Neural progenitor cell (in vitro differentiated cells): ENCODE data around the gene ARHGAP35. TPM values are rescaled to one million over a fixed set of nuclear protein-coding genes. Genes with fewer than 3 reads are reported as not detected.
"Not testable (repeated sequence)": the region's sequence is repeated elsewhere in the genome, so short reads cannot be mapped to it uniquely, and the experiment has no call there.

Experiments used
- DNase-seq: peaks from one replicate; pipeline ENCODE4 v3.0.0-alpha.2; 2016; ENCODE audit warnings: low spot score
- H2AFZ ChIP-seq: fragments of 200-600 bp; sonication (generic); replicated peaks from 2 replicates; pipeline ENCODE4 v1.6.1; 2016; ENCODE audit warnings: antibody characterized with exemption
- H3F3A ChIP-seq: fragments of 200-600 bp; sonication (generic); 2 replicates; pipeline ENCODE4 v1.6.1; 2016; ENCODE audit warnings: antibody characterized with exemption, low read depth
- H3K27ac ChIP-seq: fragments of 200-600 bp; sonication (generic); 2 replicates; pipeline ENCODE4 v1.5.1; 2016; ENCODE audit warnings: mild to moderate bottlenecking
- H3K27me3 ChIP-seq: fragments of 200-600 bp; sonication (generic); 2 replicates; pipeline ENCODE4 v1.6.1; 2016; ENCODE audit warnings: mild to moderate bottlenecking, moderate library complexity
- H3K36me3 ChIP-seq: fragments of 200-600 bp; sonication (generic); 2 replicates; pipeline ENCODE4 v1.5.1; 2016
- H3K4me1 ChIP-seq: fragments of 200-600 bp; sonication (generic); 2 replicates; pipeline ENCODE4 v1.6.1; 2016; ENCODE audit warnings: mixed run types
- H3K4me2 ChIP-seq: fragments of 200-600 bp; sonication (generic); 2 replicates; pipeline ENCODE4 v1.6.1; 2016
- H3K4me3 ChIP-seq: fragments of 200-600 bp; sonication (generic); 2 replicates; pipeline ENCODE4 v1.5.1; 2016
- H3K79me2 ChIP-seq: fragments of 200-600 bp; sonication (generic); 2 replicates; pipeline ENCODE4 v1.6.1; 2016; ENCODE audit warnings: low read depth
- H3K9ac ChIP-seq: fragments of 200-600 bp; sonication (generic); 2 replicates; pipeline ENCODE4 v1.6.1; 2016
- H3K9me3 ChIP-seq: fragments of 200-600 bp; sonication (generic); 2 replicates; pipeline ENCODE4 v1.5.1; 2016; ENCODE audit warnings: low read depth
- H4K20me1 ChIP-seq: fragments of 200-600 bp; sonication (generic); 2 replicates; pipeline ENCODE4 v1.6.1; 2016; ENCODE audit warnings: low read depth
- H3K27ac Mint-ChIP-seq: 3 replicates; pipeline ENCODE4 v1.8.0; 2021; ENCODE audit warnings: mixed read lengths
- H3K27me3 Mint-ChIP-seq: 2 replicates; pipeline ENCODE4 v1.8.0; 2022; ENCODE audit warnings: low read depth, mild to moderate bottlenecking, inconsistent platforms, moderate library complexity, mixed read lengths; ENCODE audit not compliant: insufficient read depth
- H3K36me3 Mint-ChIP-seq: 3 replicates; pipeline ENCODE4 v1.8.0; 2021; ENCODE audit warnings: mixed read lengths
- H3K4me1 Mint-ChIP-seq: 3 replicates; pipeline ENCODE4 v1.8.0; 2021; ENCODE audit warnings: mixed read lengths
- H3K4me3 Mint-ChIP-seq: 3 replicates; pipeline ENCODE4 v1.8.0; 2021; ENCODE audit warnings: mild to moderate bottlenecking, moderate library complexity, mixed read lengths
- H3K9me3 Mint-ChIP-seq: 3 replicates; pipeline ENCODE4 v1.8.0; 2020; ENCODE audit warnings: mixed read lengths
- EZH2 ChIP-seq: fragments of 200-600 bp; sonication (generic); IDR thresholded peaks from 2 replicates; pipeline ENCODE4 v1.6.1; 2017; ENCODE audit warnings: antibody characterized with exemption, mild to moderate bottlenecking, moderate library complexity
- EZH2phosphoT487 ChIP-seq: fragments of 200-600 bp; sonication (generic); IDR thresholded peaks from 2 replicates; pipeline ENCODE4 v1.6.1; 2017; ENCODE audit warnings: antibody characterized with exemption
- total RNA-seq: library from RNA; depleted of rRNA; stranded (reverse); fragments of >200 nt; gene quantifications from 2 replicates; pipeline ENCODE4 v1.2.3, GENCODE V29; 2015; ENCODE audit warnings: low replicate concordance
- TF ChIP-seq, protein P1 (sequence below): fragments of 200-600 bp; sonication (generic); IDR thresholded peaks from 2 replicates; pipeline ENCODE4 v1.5.1; 2017; ENCODE audit warnings: antibody characterized with exemption, mild to moderate bottlenecking

Gene ARHGAP35
- total RNA-seq, 1 donor from 2014 or later: 38.4 TPM

DNA sequence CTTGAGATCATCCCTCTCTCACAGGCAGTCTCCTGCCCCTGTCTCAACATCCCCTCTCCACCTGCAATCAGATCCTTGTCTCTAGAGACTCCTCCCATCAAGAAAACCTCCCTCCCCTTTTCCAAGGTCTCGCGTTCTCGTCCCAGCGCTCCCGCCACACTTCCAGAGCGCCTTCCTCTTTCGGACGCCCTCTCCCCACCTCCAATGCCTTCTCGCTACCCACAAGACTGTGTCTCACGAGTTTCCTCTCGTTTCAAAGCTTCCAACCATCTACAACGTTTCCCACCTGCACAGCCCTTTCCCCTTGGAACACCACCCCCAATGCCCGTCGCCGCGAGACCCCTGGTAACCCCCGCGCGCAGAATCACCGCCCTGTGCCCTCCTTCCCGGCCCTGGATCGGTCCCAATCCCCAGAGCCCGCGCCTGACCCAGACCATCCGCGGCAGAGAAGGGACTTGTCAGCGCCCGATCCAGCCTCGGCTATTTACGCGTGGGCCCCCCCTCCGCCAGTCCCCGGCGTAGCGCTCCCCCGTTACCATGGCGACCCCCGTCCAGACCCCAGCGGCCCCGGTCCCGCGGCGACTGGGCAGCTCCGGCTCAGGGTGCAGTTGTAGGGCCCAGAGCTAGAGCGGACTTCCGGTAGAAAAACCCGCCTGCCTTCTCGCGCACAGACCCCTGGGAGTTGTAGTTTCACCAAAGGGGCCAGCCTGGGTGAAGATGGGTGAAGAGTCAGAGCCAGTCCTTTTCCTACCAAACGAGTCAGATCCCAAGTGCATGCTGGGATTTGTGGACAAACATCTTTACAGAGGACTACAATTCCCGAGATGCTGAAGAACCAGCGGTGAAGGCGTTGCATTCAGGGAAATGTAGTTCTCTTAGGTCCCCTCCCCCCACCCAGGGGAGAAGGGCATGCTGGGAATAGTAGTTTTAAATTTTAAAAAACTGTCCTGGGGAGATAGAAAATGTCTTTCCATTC is 10.3 kb upstream of the ARHGAP35 start, which contains the start of gene AP2S1:
Gene AP2S1, minus strand, starts transcription at position 619 of the 976 bp plus-strand sequence. Its CDS starts 80 bp downstream, at position 539.
- H3K27me3 Mint-ChIP-seq: peaks cover 4% of the 10 kb centered on the region
- H3K9me3 Mint-ChIP-seq: no peaks in the 10 kb centered on the region
- peaks cover 17% of the 10 kb centered on the region for H3F3A ChIP-seq
- peaks cover 4% of the 10 kb centered on the region for H3K4me1 ChIP-seq
- H3K79me2 ChIP-seq: peaks cover 31% of the 10 kb centered on the region
- H3K27ac Mint-ChIP-seq: peak within 1 kb of the TSS; percentile 93
- H3K27me3 ChIP-seq: peaks cover 6% of the 10 kb centered on the region
- H2AFZ ChIP-seq: peak within 1 kb of the TSS; percentile 94
- H3K4me1 Mint-ChIP-seq: peaks cover 16% of the 10 kb centered on the region
- H3K9me3 ChIP-seq: no peaks in the 10 kb centered on the region
- DNase-seq: peak; percentile 98
- H3K27ac ChIP-seq: peak within 1 kb of the TSS; percentile 92
- peak within 1 kb of the TSS; percentile 88 for H3K4me2 ChIP-seq
- peak within 1 kb of the TSS; percentile 96 for H3K4me3 ChIP-seq
- peaks cover 19% of the 10 kb centered on the region for H4K20me1 ChIP-seq
- TF ChIP-seq, protein P1, sequence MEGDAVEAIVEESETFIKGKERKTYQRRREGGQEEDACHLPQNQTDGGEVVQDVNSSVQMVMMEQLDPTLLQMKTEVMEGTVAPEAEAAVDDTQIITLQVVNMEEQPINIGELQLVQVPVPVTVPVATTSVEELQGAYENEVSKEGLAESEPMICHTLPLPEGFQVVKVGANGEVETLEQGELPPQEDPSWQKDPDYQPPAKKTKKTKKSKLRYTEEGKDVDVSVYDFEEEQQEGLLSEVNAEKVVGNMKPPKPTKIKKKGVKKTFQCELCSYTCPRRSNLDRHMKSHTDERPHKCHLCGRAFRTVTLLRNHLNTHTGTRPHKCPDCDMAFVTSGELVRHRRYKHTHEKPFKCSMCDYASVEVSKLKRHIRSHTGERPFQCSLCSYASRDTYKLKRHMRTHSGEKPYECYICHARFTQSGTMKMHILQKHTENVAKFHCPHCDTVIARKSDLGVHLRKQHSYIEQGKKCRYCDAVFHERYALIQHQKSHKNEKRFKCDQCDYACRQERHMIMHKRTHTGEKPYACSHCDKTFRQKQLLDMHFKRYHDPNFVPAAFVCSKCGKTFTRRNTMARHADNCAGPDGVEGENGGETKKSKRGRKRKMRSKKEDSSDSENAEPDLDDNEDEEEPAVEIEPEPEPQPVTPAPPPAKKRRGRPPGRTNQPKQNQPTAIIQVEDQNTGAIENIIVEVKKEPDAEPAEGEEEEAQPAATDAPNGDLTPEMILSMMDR: no peak
- TF ChIP-seq EZH2phosphoT487 (no peak), EZH2 (no peak)
- H3K9ac ChIP-seq: peak within 1 kb of the TSS; percentile 88
- no peaks in the 10 kb centered on the region for H3K36me3 ChIP-seq
- peak within 1 kb of the TSS; percentile 94 for H3K4me3 Mint-ChIP-seq
- peaks cover 9% of the 10 kb centered on the region for H3K36me3 Mint-ChIP-seq

DNA sequence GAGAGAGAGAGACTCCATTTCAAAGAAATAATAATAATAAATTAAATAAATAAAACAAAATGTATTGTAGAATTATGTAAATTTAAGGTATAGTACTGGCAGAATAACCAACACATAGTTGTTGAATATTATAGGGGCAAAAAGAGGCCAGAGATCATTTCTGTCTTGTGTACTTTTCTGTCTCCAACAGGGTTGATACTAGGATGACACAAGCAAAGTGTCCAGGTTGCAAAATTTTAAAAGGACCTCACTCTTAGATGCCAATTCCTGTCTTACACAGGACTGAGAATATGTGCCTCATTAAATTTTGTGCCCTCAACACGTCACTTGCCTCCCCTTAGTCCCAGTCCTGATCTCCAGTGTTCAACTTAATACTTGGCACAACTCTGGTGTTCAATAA is 8.0 kb upstream of the ARHGAP35 start:
- Mint-ChIP-seq H3K9me3 (no peaks in the 10 kb centered on the region), H3K27me3 (peaks cover 9% of the 10 kb centered on the region), H3K4me1 (peaks cover 23% of the 10 kb centered on the region), H3K27ac (no peak overlapping the region), H3K36me3 (peaks cover under 1% of the 10 kb centered on the region), H3K4me3 (no peak overlapping the region)
- Histone ChIP-seq H3K4me3 (no peak overlapping the region), H3K27me3 (peaks cover 7% of the 10 kb centered on the region), H3K27ac (no peak overlapping the region), H3F3A (peaks cover 26% of the 10 kb centered on the region), H3K4me2 (no peak overlapping the region), H3K4me1 (peaks cover 4% of the 10 kb centered on the region), H3K79me2 (peaks cover 23% of the 10 kb centered on the region), H3K9ac (no peak overlapping the region), H4K20me1 (peaks cover 18% of the 10 kb centered on the region), H2AFZ (no peak overlapping the region), H3K36me3 (no peaks in the 10 kb centered on the region), H3K9me3 (no peaks in the 10 kb centered on the region)
- no peak for DNase-seq
- TF ChIP-seq EZH2: no peak

DNA sequence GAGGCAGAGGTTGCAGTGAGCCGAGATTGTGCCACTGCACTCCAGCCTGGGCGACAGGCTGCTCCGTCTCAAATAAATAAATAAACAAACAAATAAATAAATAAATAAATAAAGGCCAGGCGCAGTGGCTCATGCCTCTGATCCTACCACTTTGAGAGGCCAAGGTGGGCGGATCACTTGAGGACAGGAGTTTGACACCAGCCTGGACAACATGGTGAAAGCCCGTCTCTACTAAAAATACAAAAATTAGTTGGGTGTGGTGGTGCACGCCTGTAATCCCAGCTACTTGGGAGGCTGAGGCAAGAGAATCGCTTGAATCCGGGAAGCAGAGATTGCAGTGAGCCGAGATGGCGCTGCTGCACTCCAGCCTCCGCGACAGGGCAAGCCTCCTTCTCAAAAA is 6.1 kb upstream of the ARHGAP35 start:
- H3K9ac ChIP-seq, H3K27ac Mint-ChIP-seq, H3K27me3 ChIP-seq: not testable (repeated sequence)

DNA sequence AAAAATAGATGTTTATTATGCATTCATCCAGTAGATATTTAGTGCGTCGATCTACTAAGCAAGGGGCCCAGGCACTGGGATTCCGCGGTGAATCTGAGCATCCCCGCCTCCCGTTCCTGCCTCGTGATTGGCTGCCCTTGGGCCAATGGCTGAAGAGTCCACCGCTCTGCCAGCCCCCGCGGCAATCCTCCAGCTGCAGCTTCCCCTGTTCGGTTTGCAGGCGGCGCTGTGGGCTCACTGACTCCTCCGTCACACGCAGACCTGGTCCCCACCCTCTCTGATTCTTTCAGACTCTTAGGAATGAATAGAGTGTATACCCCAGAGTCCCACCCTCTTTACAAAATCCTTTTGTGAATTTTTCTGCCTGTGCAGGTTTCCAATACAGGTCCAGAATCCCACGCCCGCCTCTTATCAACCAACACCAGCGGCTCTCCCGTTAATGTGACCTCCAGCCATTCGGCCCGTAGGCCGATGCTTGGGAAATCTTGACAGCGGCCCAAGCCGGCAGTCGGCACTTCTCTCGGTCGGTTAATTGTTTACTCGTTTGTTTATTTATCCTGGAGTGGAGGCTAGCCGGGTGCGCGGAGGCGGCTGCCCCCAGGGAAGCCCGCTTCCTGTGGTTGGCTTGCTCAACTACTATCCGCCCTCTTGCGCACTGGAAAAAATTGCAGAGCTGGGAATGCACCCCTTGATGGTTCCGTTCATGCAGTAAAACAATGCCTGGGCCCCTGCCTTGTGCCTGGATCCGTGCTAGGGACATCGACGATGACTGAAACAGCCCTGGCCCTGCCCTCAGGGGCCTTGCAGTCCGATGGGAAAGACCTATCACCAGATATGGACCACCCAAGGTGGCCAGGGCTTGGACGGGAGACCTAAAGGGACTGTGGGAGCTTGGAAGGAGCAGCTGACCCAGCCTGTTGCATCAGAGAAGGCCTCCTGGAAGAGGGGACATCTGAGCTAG is 4.5 kb upstream of the ARHGAP35 start:
- Histone ChIP-seq H3K79me2 (peaks cover 24% of the 10 kb centered on the region), H3K4me2 (peak overlapping the region; percentile 64), H3K9me3 (no peaks in the 10 kb centered on the region), H3K36me3 (no peaks in the 10 kb centered on the region), H3K27ac (no peak overlapping the region), H4K20me1 (peaks cover 2% of the 10 kb centered on the region), H2AFZ (peak overlapping the region; percentile 66), H3K9ac (no peak overlapping the region), H3K27me3 (peaks cover 7% of the 10 kb centered on the region), H3F3A (peaks cover 30% of the 10 kb centered on the region), H3K4me3 (peak overlapping the region; percentile 20), H3K4me1 (no peaks in the 10 kb centered on the region)
- H3K36me3 Mint-ChIP-seq: no peaks in the 10 kb centered on the region
- no peaks in the 10 kb centered on the region for H3K9me3 Mint-ChIP-seq
- peaks cover 5% of the 10 kb centered on the region for H3K27me3 Mint-ChIP-seq
- H3K4me1 Mint-ChIP-seq: peaks cover 12% of the 10 kb centered on the region
- H3K4me3 Mint-ChIP-seq: peak overlapping the region; percentile 70
- TF ChIP-seq EZH2 (peak; percentile 35), EZH2phosphoT487 (no peak)
- TF ChIP-seq, protein P1: peak; percentile 76
- peak; percentile 97 for DNase-seq
- no peak overlapping the region for H3K27ac Mint-ChIP-seq

More for the DNA sequence above, 6.1 kb upstream of the ARHGAP35 start:
- H3K4me3 ChIP-seq, H3K27ac ChIP-seq, H2AFZ ChIP-seq, H3K9me3 ChIP-seq, DNase-seq, H3K9me3 Mint-ChIP-seq, H3K4me2 ChIP-seq, H3K36me3 ChIP-seq, H3K36me3 Mint-ChIP-seq, H4K20me1 ChIP-seq, H3K4me1 ChIP-seq, H3K4me3 Mint-ChIP-seq, H3K27me3 Mint-ChIP-seq: not testable (repeated sequence)
- Histone ChIP-seq H3K79me2 (peaks cover 22% of the 10 kb centered on the region), H3F3A (peaks cover 30% of the 10 kb centered on the region)
- peaks cover 18% of the 10 kb centered on the region for H3K4me1 Mint-ChIP-seq
